IMR-90 (cell line): ENCODE results near the gene ZDHHC8. TPM values are rescaled to one million over a fixed set of nuclear protein-coding genes. Genes with fewer than 3 reads are reported as not detected.

ENCODE experiments used
- ATAC-seq: fragments of 200-7000 bp; cut with Tn5 transposase; 2 replicates; pipeline ENCODE4 v1.9.1; 2020; ENCODE audit warnings: low read depth, mild to moderate bottlenecking, moderate library complexity
- BruUV-seq: library from RNA; stranded (reverse); fragments of 400-500 nt; replicated peaks from 2 replicates; lab custom pipeline; 2021; lab: Mats Ljungman, UMichigan
- CTCF ChIA-PET: fragments of 300-600 bp; formaldehyde crosslinking; extraction: SDS; loops from one replicate; lab custom pipeline; 2021; ENCODE audit warnings: antibody characterized with exemption; lab: Yijun Ruan, JAX
- POLR2A ChIA-PET: fragments of 300-600 bp; sonication (Branson Sonifier 250); formaldehyde crosslinking; loops from one replicate; lab custom pipeline; 2022; ENCODE audit warnings: antibody characterized with exemption; ENCODE audit not compliant: unreplicated experiment; lab: Charles Lee
- DNase-seq: peaks from one replicate; pipeline ENCODE4 v3.0.0; 2013
- H2AFZ ChIP-seq: replicated peaks from 2 replicates; pipeline ENCODE3; 2013; ENCODE audit warnings: low read length, mild to moderate bottlenecking; ENCODE audit not compliant: poor library complexity
- H2AK5ac ChIP-seq: 2 replicates; pipeline ENCODE4 v1.6.1; 2013; ENCODE audit warnings: low read depth, low read length, inconsistent platforms
- H2AK9ac ChIP-seq: replicated peaks from 2 replicates; pipeline ENCODE3; 2013; ENCODE audit warnings: mild to moderate bottlenecking, low read depth, low read length, moderate library complexity; ENCODE audit not compliant: poor library complexity
- H2BK120ac ChIP-seq: 2 replicates; pipeline ENCODE4 v1.6.1; 2013; ENCODE audit warnings: low read depth, low read length, inconsistent platforms
- H2BK15ac ChIP-seq: 3 replicates; pipeline ENCODE4 v1.6.1; 2013; ENCODE audit warnings: low read depth, low read length, inconsistent platforms
- H2BK20ac ChIP-seq: 2 replicates; pipeline ENCODE4 v1.6.1; 2013; ENCODE audit warnings: low read depth, mild to moderate bottlenecking, inconsistent platforms, low read length, moderate library complexity
- H2BK5ac ChIP-seq: 2 replicates; pipeline ENCODE4 v1.6.1; 2013; ENCODE audit warnings: mild to moderate bottlenecking, low read depth, low read length, inconsistent platforms; ENCODE audit not compliant: poor library complexity, severe bottlenecking
- H3K14ac ChIP-seq: replicated peaks from 2 replicates; pipeline ENCODE4 v1.6.1; 2013; ENCODE audit warnings: low read depth, low read length, inconsistent platforms
- H3K18ac ChIP-seq: 2 replicates; pipeline ENCODE4 v1.6.1; 2013; ENCODE audit warnings: low read depth, low read length, control low read depth
- H3K23ac ChIP-seq: 2 replicates; pipeline ENCODE4 v1.6.1; 2013; ENCODE audit warnings: low read depth, low read length, inconsistent platforms
- H3K27ac ChIP-seq: 2 replicates; pipeline ENCODE4 v1.5.1; 2013; ENCODE audit warnings: mild to moderate bottlenecking, control low read depth, low read length; ENCODE audit not compliant: insufficient read depth
- H3K27me3 ChIP-seq: 2 replicates; pipeline ENCODE4 v1.6.1; 2013; ENCODE audit warnings: low read length; ENCODE audit not compliant: control insufficient read depth, insufficient read depth
- H3K36me3 ChIP-seq: 2 replicates; pipeline ENCODE4 v1.6.1; 2013; ENCODE audit warnings: low read length, mixed read lengths; ENCODE audit not compliant: control insufficient read depth, insufficient read depth
- H3K4ac ChIP-seq: 2 replicates; pipeline ENCODE4 v1.6.1; 2013; ENCODE audit warnings: low read depth, low read length, inconsistent platforms
- H3K4me1 ChIP-seq: 2 replicates; pipeline ENCODE4 v1.6.1; 2013; ENCODE audit warnings: low read length, mixed read lengths; ENCODE audit not compliant: control insufficient read depth, insufficient read depth
- H3K4me2 ChIP-seq: 2 replicates; pipeline ENCODE4 v1.6.1; 2013; ENCODE audit warnings: low read depth, mild to moderate bottlenecking, control low read depth, low read length, moderate library complexity
- H3K4me3 ChIP-seq: 2 replicates; pipeline ENCODE4 v1.5.1; 2013; ENCODE audit warnings: low read depth, mild to moderate bottlenecking, control low read depth, low read length, moderate library complexity; ENCODE audit not compliant: insufficient read depth
- H3K56ac ChIP-seq: 2 replicates; pipeline ENCODE4 v1.6.1; 2013; ENCODE audit warnings: low read length, inconsistent platforms; ENCODE audit not compliant: insufficient read depth; ENCODE audit errors: extremely low read depth
- H3K79me1 ChIP-seq, 2 experiments: 2 replicates each; pipeline ENCODE4 v1.6.1; 2013; ENCODE audit warnings: low read length in 2 of 2, inconsistent platforms in 1 of 2, low read depth in 1 of 2
- H3K9ac ChIP-seq: 2 replicates; pipeline ENCODE4 v1.6.1; 2013; ENCODE audit warnings: low read depth, low read length, control low read depth
- H3K9me1 ChIP-seq: 2 replicates; pipeline ENCODE4 v1.6.1; 2013; ENCODE audit warnings: low read length, inconsistent platforms; ENCODE audit not compliant: insufficient read depth
- H3K9me3 ChIP-seq: 2 replicates; pipeline ENCODE4 v1.6.1; 2013; ENCODE audit warnings: low read length; ENCODE audit not compliant: control insufficient read depth, insufficient read depth
- H4K20me1 ChIP-seq: 2 replicates; pipeline ENCODE4 v1.6.1; 2013; ENCODE audit warnings: low read length, inconsistent platforms; ENCODE audit not compliant: insufficient read depth
- H4K5ac ChIP-seq: 2 replicates; pipeline ENCODE4 v1.6.1; 2013; ENCODE audit warnings: mild to moderate bottlenecking, low read depth, low read length, control low read depth
- H4K8ac ChIP-seq, 2 experiments: 2 replicates each; pipeline ENCODE4 v1.6.1; 2013; ENCODE audit warnings: low read depth in 2 of 2, low read length in 2 of 2, control low read depth in 1 of 2, inconsistent platforms in 1 of 2
- H4K91ac ChIP-seq: 2 replicates; pipeline ENCODE4 v1.6.1; 2013; ENCODE audit warnings: low read depth, low read length, inconsistent platforms; ENCODE audit not compliant: insufficient read depth
- BHLHE40 ChIP-seq: fragments of 150-350 bp; IDR thresholded peaks from 2 replicates; pipeline ENCODE4 v1.6.1; 2016; ENCODE audit warnings: mild to moderate bottlenecking, low read depth, low read length
- CTCF ChIP-seq: conservative IDR thresholded peaks from 2 replicates; pipeline ENCODE4 v1.5.1; 2012; ENCODE audit warnings: mild to moderate bottlenecking, low read depth, low read length, improper control_type of control experiment
- RFX5 ChIP-seq: IDR thresholded peaks from 2 replicates; pipeline ENCODE4 v1.8.0; 2012; ENCODE audit warnings: low read depth, mild to moderate bottlenecking, low read length, moderate library complexity
- WGBS, 2 experiments: methylation state at CpG; one replicate each; pipeline versions ENCODE4 v1.1.5 to v1.1.7; 2013; ENCODE audit warnings: missing lambda C conversion rate in 2 of 2; ENCODE audit not compliant: insufficient read length in 1 of 2; ENCODE audit errors: extremely low coverage in 2 of 2; 5-methylcytosine and 5-hydroxymethylcytosine counted together
- dilution Hi-C: fragments of 300-500 bp; cut with HindIII; formaldehyde crosslinking; loops from one replicate; pipeline ENCODE4 v1.14.3; 2018; ENCODE audit warnings: low sequenced_read_pairs; ENCODE audit not compliant: unreplicated experiment
- in situ Hi-C: fragments of 300-500 bp; cut with MboI; formaldehyde crosslinking; loops from 3 replicates; pipeline ENCODE4 v1.14.3; 2019; ENCODE audit warnings: low sequenced_read_pairs, inconsistent platforms, mixed read lengths
- intact Hi-C: fragments of 100-400 bp; cut with micrococcal nuclease; formaldehyde crosslinking; loops from 2 replicates; pipeline ENCODE4 v1.10.0; 2022
- polyA plus RNA-seq, 3 experiments: library from polyadenylated mRNA; depleted of rRNA; stranded (reverse); fragments of >200 nt; gene quantifications; 2 replicates each; pipeline ENCODE4 v1.2.3, GENCODE V29; 2012; ENCODE audit warnings: low replicate concordance in 1 of 3
- total RNA-seq: library from RNA; depleted of rRNA; stranded (reverse); fragments of >200 nt; gene quantifications from 2 replicates; pipeline ENCODE4 v1.2.3, GENCODE V29; 2012

Gene ZDHHC8
- total and polyA plus RNA-seq, 2 of the 4 experiments (the other 2 are of a cell fraction) = 2.5 to 72.6 TPM

GRCh38 chr22:20145832-20146223, 14.2 kb downstream of the ZDHHC8 start:
- H3K23ac ChIP-seq = no peak overlapping the region
- TSS peak; percentile 78 for BruUV-seq
- CTCF ChIA-PET = no interaction called here
- in situ Hi-C loops (no loop called here), dilution Hi-C loops (no loop called here), intact Hi-C loops (no loop called here)
- H2AFZ ChIP-seq = no peak overlapping the region
- H3K4me1 ChIP-seq = peaks cover 16% of the 10 kb centered on the region
- H2AK9ac ChIP-seq = peak overlapping the region; percentile 65
- H3K4ac ChIP-seq = no peak overlapping the region
- H3K56ac ChIP-seq = no peak overlapping the region
- WGBS, 2 experiments = 60% methylated on average over 1 of the region's 21 CpGs; no CpG with 5 or more reads in 1 of the 2 experiments
- no peaks in the 10 kb centered on the region for H3K27me3 ChIP-seq
- no peak overlapping the region for H4K8ac ChIP-seq
- H3K4me3 ChIP-seq = no peak overlapping the region
- no peak for ATAC-seq
- H3K79me1 ChIP-seq = peaks cover 3 to 27% of the 10 kb centered on the region in 2 experiments; a peak in 3 of 4 replicates
- no peak overlapping the region for H2AK5ac ChIP-seq
- peaks cover 11% of the 10 kb centered on the region; the same call in 1 of the 2 replicates for H3K9me1 ChIP-seq
- H2BK120ac ChIP-seq = no peak overlapping the region
- H3K14ac ChIP-seq = no peak overlapping the region
- no peak overlapping the region for H3K18ac ChIP-seq
- H2BK5ac ChIP-seq = no peak overlapping the region
- peaks cover 13% of the 10 kb centered on the region; the same call in 1 of the 2 replicates for H3K36me3 ChIP-seq
- no peak for DNase-seq
- H4K20me1 ChIP-seq = peaks cover 16% of the 10 kb centered on the region
- POLR2A ChIA-PET = no interaction called here
- no peaks in the 10 kb centered on the region for H3K9me3 ChIP-seq
- H3K27ac ChIP-seq = no peak overlapping the region
- H3K4me2 ChIP-seq = no peak overlapping the region
- no peak overlapping the region for H2BK15ac ChIP-seq
- TF ChIP-seq RFX5 = no peak
- no peak for TF ChIP-seq BHLHE40
- no peak for TF ChIP-seq CTCF
- H2BK20ac ChIP-seq = no peak overlapping the region
- H4K5ac ChIP-seq = no peak overlapping the region
- H3K9ac ChIP-seq = no peak overlapping the region
- H4K91ac ChIP-seq = no peak overlapping the region
